ENCODE data around the gene MLLT10.
"Not testable (repeated sequence)": the region's sequence is repeated elsewhere in the genome, so short reads cannot be mapped to it uniquely, and the experiment has no call there.

Gene MLLT10

DNA sequence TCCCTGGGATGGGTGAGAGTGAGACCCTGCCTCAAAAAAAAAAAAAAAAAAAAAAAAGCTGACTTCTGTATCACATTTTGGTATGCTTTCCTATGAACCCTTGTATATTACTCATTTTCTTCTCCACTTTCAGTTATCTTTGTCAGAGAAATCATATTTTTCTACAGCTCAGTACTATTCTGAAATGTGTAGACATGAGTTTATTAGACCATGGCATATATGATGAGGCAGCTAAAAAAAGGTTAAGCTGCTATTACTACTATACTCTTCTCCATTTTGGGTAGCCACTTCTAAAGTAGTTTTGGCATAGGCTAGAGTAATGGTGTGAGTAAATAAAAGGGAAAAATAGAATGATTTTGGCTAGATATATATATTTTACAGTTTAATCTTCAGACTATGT lies 53.4 kb downstream of the MLLT10 start:
- FAIRE-seq: no peak

DNA sequence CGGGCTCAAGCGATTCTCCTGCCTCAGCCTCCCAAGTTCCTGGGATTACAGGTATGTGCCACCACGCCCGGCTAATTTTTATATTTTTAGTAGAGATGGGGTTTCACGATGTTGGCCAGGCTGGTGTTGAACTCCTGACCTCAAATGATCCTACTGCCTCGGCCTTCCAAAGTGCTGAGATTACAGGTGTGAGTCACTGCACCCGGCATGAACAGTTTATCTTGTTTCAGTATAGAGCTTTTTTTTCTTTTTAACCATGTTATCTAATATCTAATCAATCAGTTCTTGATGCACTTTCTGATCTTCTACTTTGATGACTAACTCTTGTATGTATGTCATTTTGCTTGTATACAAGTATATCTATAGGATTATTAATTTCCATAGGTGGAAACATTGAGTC lies 54.1 kb downstream of the MLLT10 start:
- FAIRE-seq: not testable (repeated sequence)

DNA sequence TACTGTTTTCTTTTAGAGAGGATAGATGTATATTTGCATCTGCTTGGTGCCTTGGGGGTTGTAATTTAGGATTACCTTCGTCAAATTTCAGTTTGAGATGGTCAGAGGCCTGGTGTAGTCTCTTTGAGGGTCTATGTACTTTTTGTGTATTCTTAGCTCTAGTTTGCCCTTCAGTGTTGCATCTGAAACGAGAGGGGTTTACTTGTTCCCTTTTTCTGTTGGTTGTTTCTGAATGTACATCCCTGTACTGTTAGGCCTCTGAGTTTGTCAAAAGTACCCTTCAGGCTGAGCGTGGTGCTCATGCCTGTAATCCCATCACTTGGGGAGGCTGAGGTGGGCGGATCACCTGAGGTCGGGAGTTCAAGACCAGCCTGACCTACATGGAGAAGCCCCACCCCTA lies 60.0 kb downstream of the MLLT10 start:
- FAIRE-seq: no peak

DNA sequence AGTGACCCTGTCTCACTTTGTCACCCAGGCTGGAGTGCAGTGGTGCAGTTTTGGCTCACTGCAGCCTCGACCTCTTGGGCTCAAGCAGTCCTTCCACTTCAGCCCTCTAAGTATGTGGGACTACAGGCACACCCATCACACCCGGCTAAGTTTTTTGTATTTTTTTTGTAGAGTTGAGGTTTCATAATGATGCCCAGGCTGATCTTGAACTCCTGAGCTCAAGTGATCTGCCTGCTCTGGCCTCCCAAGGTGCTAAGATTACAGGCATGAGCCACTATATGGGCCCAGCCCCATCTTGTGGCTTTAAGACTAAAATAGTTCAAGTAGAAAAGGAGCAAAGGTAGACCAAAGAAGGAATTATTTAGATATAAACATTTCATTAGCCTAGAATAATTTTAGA lies 65.5 kb downstream of the MLLT10 start:
- FAIRE-seq: no peak

DNA sequence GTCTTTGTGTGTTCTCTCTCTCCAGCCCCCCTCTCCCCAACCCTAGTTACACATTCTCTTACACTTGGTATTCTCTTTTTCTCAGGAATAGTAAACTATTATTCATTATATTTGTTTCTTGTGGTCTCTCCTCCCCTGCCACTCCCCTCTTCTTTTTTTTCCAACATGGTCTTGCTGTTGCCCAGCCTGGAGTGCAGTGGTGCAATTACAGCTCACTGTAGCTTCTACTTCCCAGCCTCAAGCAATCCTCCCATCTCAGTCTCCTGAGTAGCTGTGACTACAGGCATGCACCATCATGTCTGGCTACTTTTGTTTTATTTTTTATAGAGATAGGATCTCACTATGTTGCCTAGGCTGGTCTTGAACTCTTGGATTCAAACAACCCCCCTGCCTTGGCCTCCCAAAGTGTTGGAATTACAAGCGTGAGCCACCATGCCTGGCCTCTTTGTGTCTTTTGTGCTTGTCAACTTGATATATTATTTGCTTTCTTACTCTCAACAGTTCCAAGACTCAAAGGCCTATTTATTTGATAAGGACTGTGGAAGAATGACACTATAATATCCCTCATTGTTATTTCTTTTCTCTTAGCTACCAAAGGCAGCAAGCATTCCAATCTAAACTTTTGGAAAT lies 66.9 kb downstream of the MLLT10 start:
- FAIRE-seq: no peak

DNA sequence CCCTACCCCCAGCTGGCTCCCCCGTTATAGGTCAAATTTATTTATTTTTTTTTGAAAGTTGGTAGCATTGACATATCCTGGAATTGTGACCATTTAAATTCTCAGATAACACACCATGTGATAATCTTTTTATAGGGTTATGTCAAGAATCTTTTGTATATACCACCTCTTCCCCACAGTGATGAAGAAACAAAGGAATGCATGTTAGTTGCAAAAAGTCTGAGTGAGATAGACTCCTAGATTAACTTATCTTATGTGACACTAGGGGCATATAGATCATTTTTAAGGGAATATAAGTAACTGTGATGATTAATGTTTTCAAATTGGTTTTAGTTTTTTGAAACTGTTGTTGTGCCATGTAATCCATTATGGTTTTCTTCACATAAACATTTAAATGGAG lies 68.3 kb downstream of the MLLT10 start:
- no peak for FAIRE-seq

DNA sequence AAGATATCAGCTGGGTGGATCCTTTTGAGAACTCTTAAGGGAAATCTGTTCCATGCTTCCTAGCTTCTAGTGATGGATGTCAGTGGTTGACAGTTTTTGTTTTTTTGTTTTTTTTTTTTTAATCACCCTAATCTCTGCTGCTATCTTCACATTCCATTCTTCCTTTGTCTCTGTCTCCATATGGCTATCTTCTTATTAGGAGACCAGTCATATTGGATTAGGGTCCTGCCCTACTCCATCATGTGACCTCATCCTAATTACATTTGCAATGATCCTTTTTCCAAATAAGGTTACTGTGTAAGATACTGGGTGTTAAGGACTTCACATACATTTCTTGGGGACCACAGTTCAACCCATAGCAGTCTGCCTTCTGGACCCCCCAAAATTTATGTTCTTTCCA lies 69.7 kb downstream of the MLLT10 start:
- FAIRE-seq: no peak

DNA sequence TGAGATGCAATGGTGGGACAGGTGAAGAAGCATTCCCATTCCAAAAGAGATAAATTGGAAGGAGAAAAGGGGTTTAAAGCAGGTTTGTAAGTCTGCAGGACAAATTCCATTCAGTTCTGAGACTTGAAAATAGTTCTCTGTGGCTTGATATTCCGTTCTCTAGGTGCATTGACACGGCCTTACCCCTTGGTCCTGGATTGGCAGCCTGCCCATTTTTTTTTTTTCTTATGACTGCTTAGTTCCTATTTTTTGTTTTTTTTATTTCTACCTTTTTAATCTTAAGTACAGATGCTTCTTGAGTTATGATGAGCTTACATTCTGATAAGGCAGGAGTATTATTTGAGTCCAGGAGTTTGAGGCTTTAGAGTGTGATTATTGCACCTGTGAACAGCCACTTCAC lies 70.6 kb downstream of the MLLT10 start:
- FAIRE-seq: no peak

DNA sequence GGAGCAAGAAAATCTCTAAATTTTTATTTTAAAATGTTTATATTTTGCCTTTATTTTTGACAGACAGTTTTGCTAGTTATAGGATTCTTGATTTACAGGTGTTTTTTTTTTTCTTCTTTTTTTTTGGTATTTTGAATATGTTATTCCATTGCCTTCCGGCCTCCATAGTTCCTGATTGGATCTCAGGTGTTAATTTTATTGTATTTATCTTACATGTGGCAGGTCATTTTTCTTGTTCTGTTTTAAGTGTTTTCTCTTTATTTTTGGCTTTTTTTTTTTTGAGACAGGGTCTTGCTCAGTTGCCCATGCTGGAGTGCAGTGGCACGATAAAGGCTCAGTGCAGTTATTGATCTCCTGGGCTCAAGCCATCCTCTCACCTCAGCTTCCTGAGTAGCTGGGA lies 73.9 kb downstream of the MLLT10 start:
- peak; percentile 75 for FAIRE-seq

DNA sequence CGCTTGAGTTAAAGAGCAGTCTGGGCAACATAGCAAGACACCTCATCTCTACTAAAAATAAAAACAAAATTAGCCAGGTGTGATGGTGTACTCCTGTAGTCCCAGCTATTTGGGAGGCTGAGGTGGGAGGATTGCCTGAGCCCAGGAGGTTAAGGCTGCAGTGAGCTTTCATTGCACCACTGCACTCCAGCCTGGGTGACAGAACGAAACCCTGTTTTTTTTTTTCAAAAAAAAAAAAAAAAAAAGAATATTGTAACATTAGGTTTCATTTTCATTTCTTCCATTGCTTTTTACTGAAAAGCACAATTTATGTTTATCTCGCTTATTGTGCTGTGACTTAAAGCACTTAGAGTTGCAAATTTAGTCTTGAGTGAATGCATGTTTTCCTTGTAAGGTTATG lies 80.0 kb downstream of the MLLT10 start:
- no peak for FAIRE-seq

DNA sequence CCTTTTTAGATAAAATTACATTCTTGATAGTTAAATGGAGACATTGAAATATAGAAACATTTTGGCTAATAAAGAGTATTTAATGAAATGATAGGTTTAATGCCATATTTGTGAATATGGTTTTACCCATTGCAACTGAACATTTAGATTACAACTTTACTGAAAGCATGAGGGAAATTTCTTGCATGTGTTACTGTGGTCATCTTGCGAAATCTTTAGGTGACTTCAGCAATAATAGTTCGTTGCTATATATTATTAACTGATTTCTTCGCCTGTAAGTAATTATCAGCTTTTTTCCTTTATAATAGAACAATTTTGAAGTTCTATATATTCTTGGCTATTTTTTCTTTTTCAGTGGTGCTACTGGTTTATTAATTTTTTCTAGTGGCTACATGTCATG lies 83.2 kb downstream of the MLLT10 start:
- FAIRE-seq: no peak

DNA sequence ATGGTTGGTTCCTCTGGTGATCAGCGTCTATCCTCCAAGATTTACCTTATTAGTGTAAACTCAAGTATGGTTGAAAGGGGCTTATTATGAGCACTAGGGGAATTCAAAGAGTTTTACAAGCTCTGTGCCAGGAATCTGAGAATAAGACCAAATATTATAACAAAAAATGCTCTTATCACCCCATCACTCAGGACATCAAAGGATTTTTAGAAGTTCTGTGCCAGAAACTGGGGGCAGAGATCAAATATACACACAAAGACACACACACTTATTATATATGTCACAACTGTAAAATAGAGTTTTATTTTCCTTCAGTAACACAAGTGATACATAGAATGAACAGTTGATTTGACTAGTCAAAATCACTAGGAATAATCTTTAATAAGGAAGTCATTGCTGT lies 89.3 kb downstream of the MLLT10 start:
- FAIRE-seq: no peak

DNA sequence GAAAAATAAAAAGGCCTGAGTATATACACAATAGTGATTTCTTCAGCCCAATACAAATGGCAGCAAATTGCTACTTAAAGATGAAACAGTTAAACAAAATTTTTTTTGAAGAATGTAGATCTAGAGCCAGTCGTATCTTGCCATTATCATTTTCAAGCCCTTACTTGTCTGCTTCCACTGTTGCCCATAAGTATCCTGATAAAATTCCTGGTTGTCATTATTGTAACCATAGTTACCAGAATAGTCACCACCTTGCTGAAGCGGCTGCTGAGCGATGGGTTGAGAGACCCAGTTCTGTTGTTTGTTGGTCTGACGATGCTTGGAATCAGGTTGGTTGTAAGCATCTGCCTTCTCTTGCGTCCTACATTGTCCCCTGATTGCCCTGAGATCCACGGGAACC lies 90.4 kb downstream of the MLLT10 start:
- FAIRE-seq: not testable (repeated sequence)

DNA sequence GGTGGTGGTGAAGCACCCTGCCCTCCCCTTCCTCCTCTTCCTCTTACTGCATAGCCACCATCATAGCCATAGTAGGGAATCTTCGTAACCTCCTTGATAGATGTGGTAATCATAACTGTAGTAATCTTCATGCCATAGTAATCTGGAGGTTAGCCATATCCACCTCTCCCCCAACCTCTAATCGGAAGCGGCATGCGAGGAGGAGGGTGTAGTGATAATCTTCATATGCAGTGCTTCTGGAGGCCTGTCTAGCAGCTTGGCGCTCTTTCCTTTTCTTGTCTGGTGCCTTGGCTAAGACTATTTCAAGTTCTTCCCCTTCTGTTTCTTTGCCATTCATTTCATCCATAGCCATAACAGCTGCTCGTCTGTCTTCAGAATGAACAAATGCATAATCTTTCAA lies 90.9 kb downstream of the MLLT10 start:
- FAIRE-seq: no peak

DNA sequence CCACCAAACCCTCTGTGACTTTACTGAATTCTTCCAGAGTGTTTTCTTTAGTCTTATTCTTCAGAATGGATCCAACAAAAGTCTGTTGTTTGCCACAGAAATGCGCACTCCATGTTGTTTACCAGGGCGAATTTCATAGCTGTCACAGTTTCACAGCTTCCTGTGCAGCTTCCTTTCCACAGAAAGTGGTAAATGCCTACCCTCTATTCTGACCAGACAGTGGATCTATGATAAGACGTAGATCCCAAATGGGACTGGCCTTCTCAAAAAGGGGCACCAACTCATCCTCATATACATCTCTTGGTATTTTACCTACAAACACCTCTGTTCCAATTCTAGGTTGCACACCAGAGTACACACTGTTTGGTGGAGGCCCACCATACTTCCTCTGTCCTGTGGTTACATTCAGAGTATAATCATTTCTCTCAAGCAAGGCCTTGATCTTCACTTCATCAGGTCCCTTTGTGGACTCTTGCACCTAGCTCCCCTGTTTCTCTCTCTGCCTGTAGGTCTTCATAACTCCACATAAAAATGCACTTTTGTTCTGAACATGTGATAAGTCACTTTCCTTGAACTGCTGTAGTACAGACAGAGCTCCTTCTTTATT lies 91.7 kb downstream of the MLLT10 start:
- no peak for FAIRE-seq

DNA sequence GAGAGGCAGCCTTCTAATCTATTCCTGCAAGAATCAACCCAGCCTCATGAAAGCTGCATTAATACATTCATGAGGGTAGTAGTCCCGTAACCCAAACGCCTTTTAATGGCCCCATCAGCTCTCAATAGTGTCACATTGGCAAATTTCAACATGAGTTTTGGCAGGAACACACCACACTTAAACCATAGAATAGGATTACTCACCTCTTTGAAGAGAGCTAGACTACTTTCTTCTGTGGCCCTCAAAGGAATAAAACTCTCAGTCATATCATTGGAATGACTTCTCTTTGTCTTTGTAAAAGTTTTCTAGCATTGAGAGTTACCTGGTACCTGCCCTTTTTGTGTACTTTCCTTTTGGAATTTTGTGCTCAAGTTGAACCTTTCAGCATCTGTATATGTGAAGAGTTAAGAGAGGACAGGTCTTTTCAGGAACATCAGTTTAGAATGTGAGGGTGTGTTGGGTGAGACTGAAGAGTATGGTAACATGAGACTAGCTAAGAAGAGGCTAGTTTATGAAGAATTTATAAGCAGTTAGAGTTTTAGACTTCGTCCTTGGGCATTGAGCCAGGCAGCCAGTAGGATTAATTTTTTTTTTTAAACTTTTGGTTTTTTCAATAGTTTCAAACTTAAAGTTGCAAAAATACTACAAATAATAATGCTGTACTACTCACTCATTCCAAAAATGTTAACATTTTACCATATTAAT lies 92.6 kb downstream of the MLLT10 start:
- FAIRE-seq: no peak

DNA sequence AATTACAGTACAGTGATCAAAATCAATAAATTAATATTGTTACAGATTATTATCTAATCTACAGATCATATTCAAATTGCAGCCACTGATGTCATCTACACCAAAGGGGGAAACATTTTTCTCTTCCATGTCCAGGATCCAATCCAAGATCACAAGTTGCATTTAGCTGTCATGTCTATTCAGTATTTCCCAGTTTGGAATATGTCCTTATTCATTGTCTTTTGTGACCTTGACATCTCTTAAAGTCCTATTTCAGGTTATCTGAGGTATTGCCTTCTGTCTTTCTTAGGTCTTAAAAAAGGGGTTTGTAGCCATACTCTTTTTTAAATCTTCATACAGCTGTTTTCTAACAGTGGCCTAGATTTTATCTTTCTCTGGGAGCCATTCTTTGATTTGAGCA lies 93.3 kb downstream of the MLLT10 start:
- FAIRE-seq: no peak

DNA sequence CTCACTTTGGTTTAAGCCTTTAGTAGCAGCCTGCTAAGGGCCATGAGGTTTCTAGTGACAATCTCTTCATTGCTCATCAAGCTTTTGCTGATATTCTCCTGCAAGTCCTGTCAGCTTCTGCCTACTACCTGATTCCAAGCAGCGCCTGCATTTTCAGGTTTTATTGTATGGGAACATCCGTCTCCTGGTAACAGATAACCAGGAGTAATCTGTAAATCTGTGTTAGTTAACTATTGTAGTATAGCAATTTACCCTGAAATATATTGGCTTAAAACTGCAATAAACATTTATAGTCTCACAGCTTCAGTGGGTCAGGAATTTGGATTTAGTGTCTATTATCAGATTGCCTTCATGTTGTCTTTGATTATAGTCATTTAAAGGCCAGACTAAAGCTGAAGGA lies 94.0 kb downstream of the MLLT10 start:
- FAIRE-seq: no peak

DNA sequence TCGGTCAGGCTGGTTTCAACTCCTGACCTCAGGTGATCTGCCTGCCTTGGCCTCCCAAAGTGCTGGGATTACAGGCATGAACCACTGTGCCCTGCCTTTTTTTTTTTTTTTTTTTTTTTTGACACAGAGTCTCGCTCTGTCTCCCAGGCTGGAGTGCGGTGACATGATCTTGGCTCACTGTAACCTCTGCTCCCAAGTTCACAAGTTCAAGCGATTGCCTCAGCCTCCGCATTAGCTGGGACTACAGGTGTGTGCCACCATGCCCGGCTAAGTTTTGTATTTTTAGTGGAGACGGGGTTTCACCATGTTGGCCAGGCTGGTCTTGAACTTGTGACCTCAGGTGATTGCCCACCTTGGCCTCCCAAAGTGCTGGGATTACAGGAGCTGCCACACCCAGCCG lies 94.6 kb downstream of the MLLT10 start:
- FAIRE-seq: not testable (repeated sequence)

DNA sequence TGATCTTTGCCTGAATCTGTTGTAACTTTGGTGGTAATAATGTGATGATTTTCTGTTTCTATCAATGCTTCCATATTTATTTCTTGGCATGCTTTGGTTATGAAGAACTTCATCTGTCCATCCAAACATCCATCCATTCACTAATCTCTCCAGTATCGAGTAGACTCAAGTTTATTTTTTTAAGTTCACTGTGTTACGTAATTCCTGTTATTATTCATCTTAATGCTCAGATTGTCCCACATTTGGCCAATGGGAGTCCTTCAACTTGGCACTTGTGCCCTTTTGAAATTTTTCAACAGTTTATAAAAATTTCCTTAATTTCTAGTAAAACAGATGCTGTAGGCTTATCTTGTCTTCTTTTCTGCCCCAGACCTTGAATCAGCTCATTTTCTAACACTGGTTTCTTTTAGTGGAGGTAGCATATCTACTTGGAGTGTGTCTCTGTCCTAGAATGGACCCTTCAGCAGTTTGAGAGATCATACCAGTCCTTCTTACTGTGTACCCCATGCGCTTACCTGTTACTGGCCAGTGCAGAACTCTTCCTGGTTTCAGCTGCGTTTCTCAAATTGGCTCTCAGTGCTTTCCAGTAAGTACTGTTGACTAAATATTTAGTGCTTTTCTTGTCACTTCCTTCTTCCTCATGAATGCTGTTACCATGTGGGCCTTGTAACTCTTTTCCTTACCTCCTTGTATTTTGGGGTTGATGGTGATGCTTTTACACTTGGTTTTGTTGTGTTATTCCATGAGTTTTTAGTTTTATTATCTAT lies 100.8 kb downstream of the MLLT10 start:
- FAIRE-seq: no peak

DNA sequence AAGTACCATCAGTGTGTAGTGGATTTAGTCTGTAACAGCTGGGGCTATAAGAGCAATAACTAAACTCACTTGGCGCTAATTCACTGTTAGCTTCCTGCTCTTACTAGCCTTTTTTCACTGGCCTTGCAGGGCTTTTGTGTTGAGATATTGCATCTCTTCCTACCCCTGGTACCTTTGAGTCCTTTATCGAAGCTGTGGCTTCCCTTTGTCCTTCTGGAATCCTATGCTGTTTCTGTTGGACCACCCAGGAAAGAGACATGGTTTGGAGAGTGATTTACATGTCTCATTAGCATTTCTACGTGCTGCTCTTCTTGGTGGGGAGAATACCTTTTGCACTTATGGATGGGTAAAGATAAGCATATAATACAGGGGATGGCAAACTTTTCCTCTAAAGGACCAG lies 103.8 kb downstream of the MLLT10 start:
- FAIRE-seq: no peak

DNA sequence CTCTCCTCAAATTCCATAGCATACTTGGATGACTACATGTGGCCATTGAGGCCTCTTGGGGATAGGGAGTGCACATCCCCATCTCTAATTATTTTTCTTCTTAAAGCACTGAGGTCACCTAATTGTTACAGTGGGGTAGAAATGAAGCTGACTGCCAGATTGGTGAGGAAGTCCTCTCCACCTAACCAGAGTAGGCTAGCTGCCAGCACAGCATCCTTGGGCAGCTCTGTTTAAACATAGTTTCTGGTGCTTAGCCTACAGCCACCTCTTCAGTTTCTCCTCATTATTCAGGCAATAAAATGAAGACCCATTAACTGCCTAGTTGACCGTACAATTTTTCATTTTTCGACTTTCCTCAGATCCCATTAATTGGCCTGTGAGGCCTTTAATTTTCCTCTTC lies 104.6 kb downstream of the MLLT10 start:
- no peak for FAIRE-seq

DNA sequence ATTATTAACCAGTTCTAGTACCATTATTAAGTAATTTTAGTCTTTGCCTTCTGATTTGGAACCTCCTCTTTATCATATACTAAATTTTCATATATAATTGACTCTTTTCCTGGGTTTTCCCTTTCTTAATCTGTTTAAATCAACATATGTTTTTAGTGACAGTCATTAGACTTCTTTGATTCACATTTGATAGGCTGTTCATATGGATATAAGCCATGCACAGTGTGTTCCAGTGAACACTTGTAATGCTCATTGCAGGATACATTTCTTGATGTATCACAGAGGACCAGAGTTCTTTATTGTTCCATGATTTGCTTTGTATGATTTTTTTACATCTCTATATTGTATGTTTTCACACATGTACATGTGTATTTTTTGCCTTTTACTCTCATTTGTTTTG lies 114.0 kb downstream of the MLLT10 start:
- no peak for FAIRE-seq

DNA sequence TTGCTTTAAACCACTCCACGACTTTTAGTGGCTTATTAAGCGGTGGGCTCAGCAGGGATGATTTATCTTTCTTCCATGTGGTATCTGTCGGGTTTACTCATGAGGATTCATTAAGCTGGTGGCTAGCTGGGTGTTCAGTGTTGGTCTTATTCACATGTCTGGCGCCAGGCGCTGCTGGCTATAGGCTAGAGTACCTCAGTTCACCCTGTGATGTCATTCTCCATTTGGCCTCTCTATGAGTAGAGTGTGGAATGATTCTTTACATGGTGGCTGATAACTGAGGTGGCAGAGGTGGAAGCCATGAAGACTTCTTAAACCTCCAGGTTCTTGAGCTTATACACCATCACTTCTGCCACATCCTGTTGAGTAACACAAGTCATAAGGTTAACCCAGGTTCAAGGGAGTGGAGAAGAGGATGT lies 115.4 kb downstream of the MLLT10 start:
- FAIRE-seq: no peak

All from colon (tissue), 2 donors.